Dedifferentiated amniotic fluid mesenchymal stem cell (primary cell): ENCODE results near the gene ARFRP1.

Experiments used
- DNase-seq: peaks from one replicate; pipeline ENCODE4 v3.0.0-alpha.2; 2016; ENCODE audit errors: extremely low spot score

Gene ARFRP1

DNA sequence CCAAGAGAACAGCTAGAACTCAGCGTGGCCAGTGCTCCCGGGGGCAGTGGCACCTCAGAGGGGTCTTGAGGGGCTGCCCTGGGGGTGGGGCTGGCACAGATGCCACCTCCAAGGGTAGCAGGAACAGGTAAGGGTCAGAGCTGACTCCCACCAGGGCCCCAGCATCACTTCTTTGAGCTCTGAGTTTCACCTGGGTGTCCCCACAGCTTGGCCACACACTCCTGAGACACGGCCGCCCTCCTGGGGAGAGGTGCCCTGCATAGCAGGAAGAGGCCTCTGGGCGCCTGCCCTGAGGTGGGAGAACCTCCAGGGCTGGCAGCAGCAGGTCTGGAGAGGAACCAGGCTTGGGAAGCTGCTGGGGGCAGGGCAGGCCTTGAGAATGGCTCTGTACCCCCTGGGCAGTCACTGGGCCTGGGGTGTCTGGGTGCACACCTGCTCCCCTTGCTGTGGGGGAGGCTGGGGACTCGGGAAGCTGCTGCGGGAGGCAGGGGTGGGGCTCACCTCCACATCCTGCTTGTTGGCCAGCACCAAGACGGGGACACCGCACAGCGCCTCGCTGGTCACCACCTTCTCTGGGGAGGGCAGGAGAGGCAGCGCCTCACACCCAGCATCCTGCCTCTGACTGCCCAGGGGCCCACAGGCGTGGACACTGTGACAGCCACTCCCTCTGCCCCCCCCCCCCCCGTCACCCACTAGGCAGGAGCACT, 6.3 kb downstream of the ARFRP1 start:
- DNase-seq, result no peak

GRCh38 chr20:63701051-63701328, 6.8 kb downstream of the ARFRP1 start:
- DNase-seq, result no peak

DNA sequence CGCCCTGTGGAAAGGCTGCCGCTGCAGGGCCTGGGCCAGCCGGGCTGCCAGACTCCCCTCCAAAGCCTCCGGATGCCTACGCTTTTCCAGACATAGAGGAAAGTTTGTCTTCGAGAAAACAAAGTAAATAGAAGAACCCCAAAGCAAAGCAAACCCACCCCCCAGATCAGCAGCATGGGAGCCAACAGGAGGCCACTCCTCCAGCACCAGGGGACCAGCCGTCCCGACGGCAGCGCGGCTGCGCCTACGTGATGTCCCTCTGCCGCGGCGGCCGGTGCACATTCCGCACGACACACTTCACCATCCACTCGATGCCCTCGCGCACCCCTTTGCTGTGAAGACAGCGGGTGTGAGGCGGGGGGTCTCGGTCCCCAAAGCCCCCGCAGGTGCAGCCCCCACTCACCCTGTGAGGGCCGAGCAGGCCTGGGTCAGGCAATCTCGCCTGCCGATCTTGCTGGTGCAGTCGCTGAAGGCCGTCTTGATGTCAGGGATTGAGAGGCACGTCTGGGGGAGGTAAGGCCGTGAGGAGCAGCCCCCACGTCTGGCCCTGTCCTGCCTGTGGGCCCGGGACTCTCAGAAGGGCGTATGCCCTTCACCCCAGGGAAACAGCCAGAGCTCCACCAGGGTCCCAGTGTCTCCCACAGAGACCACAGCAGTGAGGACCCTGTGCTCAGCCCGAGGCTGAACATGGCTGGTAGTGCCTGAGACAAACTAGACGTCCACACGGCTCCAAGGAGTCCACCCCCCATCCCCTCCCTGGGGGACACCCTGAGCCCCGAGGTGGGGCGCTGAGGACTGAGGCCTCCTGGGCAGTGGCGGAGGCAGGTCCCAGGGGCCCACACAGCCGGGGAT, 7.4 kb downstream of the ARFRP1 start:
- DNase-seq, result no peak

DNA sequence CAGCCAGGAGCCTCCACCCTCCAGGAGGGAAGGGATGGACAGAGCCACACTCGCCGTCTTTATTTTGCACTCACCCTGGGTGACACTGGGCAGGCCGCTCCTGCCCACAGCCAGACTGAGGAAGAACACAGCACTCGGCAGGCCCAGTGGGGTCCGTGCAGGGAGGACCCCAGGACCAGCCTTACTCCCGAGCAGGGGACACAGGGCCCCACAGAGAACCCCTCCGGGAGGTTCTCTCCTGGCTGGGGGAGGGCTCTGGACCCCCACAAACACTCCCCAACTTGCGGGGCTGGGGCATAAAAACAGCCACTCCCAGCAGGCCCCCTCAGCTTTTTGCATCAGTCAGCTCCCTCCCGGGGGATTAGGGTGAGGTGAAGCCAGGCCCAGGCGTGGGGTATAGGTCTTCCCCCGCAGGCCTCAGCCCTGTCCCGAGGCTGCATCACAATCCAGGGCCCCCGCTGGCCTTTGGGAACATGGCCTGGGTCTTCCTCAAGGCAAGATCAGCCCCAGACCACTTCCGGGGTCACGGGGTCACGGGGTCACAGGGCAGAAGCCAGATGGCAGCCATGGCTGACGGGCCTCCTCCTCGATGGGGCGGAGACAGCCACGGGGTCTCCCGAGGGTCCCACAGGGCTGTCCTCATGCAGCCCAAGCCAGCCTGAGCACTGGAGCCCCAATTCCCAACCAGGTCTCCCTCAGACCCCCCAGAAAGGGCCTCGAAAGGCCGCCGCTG, 8.1 kb downstream of the ARFRP1 start:
- DNase-seq, result no peak

DNA sequence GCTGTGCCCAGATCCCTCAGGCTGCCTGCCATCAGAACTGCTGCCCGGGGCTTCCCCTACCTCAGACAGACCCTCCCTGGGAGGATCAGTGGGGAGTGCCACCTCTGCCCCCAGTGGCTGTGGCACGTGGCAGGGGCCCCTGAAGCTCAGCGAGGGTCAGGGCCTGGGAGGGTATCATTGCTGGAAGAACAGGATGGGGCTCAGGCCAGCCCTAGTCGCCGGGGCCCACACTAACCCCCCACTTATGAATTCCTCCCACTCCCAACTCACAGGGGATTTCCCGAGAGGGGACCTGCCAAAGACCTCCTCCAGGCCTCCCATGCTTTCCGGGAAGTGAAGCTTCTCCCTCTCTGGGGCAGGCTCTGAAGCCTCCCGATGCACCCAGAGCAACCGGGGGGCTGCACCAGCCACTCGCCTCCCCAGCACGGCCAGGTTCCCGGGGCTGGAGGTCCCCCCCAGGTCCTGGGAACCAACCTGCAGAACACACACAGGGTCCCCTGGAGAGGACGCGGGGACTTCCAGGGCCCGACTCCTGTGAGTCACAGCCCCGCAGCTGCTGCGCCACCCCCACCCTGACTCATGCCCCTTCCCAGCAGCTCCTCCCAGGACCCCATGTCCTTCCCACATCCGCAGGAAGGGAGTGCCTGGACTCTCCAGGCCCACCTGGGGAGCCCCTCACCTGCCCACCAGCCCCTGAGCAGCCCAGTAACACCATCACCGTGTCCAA, 8.9 kb downstream of the ARFRP1 start:
- DNase-seq, result peak; percentile 32

DNA sequence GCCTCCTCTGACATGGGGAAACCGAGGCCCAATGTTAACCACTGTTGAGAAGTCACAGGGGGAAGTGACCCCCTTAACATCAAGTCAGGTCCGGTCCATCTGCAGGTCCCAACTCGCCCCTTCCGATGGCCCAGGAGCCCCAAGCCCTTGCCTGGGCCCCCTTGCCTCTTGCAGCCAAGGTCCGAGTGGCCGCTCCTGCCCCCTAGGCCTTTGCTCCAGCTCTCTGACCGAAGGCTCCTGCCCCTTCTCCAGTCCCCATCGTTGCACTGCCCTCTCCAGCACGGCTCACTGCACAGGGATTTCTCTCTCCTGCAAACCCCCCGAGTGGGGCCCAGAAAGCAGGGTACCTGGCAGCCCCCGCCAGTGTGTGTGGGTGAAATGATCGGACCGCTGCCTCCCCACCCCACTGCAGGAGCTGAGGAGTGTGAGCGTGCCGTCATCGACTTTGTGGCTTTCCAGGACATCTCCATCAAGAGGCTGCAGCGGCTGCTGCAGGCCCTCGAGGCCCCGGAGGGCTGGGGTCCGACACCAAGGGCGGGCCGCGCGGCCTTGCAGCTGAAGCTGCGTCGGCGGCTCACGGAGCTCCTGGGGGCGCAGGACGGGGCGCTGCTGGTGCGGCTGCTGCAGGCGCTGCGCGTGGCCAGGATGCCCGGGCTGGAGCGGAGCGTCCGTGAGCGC, 9.8 kb downstream of the ARFRP1 start:
- no peak for DNase-seq

DNA sequence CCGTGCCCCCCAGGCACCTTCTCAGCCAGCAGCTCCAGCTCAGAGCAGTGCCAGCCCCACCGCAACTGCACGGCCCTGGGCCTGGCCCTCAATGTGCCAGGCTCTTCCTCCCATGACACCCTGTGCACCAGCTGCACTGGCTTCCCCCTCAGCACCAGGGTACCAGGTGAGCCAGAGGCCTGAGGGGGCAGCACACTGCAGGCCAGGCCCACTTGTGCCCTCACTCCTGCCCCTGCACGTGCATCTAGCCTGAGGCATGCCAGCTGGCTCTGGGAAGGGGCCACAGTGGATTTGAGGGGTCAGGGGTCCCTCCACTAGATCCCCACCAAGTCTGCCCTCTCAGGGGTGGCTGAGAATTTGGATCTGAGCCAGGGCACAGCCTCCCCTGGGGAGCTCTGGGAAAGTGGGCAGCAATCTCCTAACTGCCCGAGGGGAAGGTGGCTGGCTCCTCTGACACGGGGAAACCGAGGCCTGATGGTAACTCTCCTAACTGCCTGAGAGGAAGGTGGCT, 10.4 kb downstream of the ARFRP1 start:
- no peak for DNase-seq

DNA sequence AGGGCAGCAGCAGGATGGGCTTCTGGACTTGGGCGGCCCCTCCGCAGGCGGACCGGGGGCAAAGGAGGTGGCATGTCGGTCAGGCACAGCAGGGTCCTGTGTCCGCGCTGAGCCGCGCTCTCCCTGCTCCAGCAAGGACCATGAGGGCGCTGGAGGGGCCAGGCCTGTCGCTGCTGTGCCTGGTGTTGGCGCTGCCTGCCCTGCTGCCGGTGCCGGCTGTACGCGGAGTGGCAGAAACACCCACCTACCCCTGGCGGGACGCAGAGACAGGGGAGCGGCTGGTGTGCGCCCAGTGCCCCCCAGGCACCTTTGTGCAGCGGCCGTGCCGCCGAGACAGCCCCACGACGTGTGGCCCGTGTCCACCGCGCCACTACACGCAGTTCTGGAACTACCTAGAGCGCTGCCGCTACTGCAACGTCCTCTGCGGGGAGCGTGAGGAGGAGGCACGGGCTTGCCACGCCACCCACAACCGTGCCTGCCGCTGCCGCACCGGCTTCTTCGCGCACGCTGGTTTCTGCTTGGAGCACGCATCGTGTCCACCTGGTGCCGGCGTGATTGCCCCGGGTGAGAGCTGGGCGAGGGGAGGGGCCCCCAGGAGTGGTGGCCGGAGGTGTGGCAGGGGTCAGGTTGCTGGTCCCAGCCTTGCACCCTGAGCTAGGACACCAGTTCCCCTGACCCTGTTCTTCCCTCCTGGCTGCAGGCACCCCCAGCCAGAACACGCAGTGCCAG, 11.0 kb downstream of the ARFRP1 start, which contains the start of gene TNFRSF6B:
Gene TNFRSF6B, plus strand, starts transcription at position 25 of the 729 bp plus-strand sequence. Its CDS starts 116 bp downstream, at position 141.
- no peak for DNase-seq

DNA sequence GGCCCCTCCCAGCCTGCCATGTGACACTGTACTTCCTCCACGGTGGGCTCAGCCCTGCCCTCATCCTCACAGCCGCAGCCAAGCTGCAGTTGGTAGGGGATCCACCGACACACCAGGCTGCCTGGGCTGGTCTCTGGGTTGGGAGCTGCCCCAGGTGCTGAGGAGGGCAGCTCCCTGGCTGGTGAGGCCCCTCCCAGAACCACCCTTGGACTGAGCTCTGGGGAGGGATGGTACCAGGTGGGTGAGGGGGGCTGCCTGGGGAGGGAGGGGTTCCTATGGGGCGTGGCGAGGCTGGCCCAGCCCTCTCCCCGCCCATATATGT, 11.5 kb downstream of the ARFRP1 start:
- DNase-seq, result no peak

DNA sequence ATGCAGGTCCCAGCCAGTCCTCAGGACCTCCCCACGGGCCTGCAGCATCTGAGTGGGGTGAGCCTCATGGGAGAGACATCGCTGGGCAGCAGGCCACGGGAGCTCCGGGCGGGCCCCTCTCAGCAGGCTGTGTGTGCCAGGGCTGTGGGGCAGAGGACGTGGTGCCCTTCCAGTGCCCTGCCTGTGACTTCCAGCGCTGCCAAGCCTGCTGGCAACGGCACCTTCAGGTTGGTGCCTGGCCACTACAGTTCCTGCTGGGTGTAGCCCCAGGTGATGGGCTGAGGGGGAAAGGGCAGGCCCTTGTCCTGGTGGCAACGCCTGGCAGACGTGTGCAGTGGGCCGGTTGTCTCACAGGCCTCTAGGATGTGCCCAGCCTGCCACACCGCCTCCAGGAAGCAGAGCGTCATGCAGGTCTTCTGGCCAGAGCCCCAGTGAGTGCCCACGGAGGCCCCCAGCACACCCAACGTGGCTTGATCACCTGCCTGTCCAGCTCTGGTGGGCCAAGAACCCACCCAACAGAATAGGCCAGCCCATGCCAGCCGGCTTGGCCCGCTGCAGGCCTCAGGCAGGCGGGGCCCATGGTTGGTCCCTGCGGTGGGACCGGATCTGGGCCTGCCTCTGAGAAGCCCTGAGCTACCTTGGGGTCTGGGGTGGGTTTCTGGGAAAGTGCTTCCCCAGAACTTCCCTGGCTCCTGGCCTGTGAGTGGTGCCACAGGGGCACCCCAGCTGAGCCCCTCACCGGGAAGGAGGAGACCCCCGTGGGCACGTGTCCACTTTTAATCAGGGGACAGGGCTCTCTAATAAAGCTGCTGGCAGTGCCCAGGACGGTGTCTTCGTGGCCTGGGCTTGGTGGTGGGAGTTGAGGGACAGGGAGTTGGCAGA, 12.1 kb downstream of the ARFRP1 start:
- DNase-seq, result no peak

GRCh38 chr20:63694584-63695423, 13.0 kb downstream of the ARFRP1 start:
- DNase-seq, result no peak

GRCh38 chr20:63693733-63694583, 13.8 kb downstream of the ARFRP1 start:
- no peak for DNase-seq

GRCh38 chr20:63693083-63693732, 14.6 kb downstream of the ARFRP1 start:
- DNase-seq, result no peak

- no peak for DNase-seq
These were observed 15.2 kb downstream of the ARFRP1 start for GRCh38 chr20:63692436-63693082.

DNA sequence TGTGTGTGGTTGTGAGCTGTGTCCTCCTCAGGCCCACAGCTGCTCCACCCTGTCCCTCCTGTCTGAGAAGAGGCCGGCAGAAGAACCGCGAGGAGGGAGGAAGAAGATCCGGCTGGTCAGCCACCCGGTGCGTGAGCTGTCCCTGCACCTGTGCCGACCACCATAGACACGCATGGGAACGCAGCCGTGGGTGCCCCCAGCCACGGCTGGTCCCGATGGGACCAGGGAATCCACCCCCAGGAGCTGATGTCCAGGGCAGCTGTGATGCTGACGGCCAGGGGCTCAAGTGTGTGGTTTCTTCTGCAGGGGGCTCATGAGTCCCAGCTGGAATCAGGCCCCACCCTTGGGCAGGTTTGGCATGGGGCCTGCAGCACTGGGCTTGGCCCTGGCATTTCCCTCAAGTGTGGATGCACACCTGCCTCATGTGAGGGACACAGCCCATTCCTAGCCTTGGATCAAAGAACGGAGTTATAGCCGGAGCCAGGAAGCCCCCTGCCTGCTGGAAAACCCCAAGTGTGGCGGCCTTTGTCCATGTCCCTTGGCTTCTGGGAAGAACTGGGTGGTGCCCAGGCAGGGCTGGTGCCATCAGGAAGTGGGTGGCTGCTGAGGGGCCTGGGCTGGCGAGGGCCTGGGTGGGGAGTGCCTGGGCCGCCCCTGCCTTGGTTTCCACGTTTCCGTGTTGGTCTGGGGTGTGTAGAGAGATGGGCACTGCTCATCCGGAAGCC, 15.9 kb downstream of the ARFRP1 start:
- no peak for DNase-seq
